GM12864 (cell line): Measurements from ENCODE around the gene NIPAL3.

Experiments
- DNase-seq: peaks from one replicate; pipeline ENCODE4 v3.0.0-alpha.2; 2011; ENCODE audit warnings: low read depth
- H3K4me3 ChIP-seq: 2 replicates; pipeline ENCODE4 v1.5.1; 2011; ENCODE audit warnings: mild to moderate bottlenecking, low read depth, low read length, control low read depth
- TF ChIP-seq, protein P1 (sequence below): IDR thresholded peaks from 2 replicates; pipeline ENCODE4 v1.5.1; 2011; ENCODE audit warnings: low read depth, mild to moderate bottlenecking, moderate library complexity, low read length, control low read depth, inconsistent platforms; ENCODE audit errors: missing control alignments

Gene NIPAL3

GRCh38 chr1:24503059-24503751 lies 87.6 kb downstream of the NIPAL3 start:
- peak overlapping the region; percentile 48 for H3K4me3 ChIP-seq
- DNase-seq: no peak
- TF ChIP-seq, protein P1, sequence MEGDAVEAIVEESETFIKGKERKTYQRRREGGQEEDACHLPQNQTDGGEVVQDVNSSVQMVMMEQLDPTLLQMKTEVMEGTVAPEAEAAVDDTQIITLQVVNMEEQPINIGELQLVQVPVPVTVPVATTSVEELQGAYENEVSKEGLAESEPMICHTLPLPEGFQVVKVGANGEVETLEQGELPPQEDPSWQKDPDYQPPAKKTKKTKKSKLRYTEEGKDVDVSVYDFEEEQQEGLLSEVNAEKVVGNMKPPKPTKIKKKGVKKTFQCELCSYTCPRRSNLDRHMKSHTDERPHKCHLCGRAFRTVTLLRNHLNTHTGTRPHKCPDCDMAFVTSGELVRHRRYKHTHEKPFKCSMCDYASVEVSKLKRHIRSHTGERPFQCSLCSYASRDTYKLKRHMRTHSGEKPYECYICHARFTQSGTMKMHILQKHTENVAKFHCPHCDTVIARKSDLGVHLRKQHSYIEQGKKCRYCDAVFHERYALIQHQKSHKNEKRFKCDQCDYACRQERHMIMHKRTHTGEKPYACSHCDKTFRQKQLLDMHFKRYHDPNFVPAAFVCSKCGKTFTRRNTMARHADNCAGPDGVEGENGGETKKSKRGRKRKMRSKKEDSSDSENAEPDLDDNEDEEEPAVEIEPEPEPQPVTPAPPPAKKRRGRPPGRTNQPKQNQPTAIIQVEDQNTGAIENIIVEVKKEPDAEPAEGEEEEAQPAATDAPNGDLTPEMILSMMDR: no peak

- TF ChIP-seq, protein P1: no peak
- no peak for DNase-seq
- H3K4me3 ChIP-seq: no peak overlapping the region
Observed at GRCh38 chr1:24503870-24504523, 88.4 kb downstream of the NIPAL3 start.

DNA sequence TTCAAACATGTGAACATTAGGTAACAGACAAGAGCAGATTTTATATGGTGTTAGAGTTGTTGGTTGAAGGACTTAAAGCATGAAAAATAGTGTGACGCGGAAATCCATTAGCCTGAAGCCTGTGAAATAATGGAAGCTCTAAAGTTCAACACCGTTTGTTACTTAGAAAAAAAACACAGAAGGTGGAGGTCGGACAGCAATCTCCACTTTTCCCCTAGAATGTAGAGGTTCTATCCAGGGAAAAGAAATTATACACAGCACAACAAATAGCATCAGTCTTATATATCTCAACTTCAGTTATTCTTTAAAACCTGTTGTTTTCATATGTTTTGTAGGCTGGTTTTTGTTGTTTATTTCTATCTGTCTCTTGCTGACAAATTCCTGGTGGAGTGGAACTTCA lies 89.0 kb downstream of the NIPAL3 start:
- TF ChIP-seq, protein P1: no peak
- no peak overlapping the region for H3K4me3 ChIP-seq
- no peak for DNase-seq

- H3K4me3 ChIP-seq: no peak overlapping the region
- DNase-seq: no peak
- TF ChIP-seq, protein P1: no peak
Observed at GRCh38 chr1:24505816-24506215, 90.2 kb downstream of the NIPAL3 start.

DNA sequence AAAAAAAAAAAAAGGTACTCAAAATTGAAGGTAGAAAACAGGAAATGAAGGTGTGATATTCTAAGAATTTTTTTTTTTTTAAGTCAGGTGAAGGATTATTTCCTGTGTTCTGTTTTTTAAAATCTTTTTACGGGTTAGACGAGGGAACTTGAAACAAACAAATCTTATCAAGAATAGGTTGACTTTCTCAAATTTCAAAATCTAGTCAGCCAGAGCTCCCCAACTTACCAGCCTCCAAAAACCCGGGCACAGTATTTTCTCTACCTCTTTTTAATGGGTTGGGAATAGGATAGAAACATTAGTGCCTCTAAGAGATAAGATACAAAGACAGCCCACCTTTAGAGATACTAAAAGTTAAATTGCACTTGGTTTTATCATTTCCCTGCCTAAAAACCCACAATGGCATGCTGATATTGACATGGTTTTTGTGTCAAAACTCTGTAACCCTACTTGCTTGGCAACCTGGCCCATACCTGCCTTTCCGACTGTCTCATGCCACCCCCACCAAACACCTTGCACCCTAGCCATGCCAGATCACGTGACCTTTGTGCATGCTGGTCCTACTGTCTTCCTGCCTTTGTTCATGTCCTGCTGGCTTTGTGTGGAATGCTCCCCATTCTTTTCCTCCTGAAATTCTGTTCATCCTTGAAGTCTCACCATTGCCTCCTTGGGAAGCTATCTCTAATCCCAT lies 91.2 kb downstream of the NIPAL3 start:
- no peak overlapping the region for H3K4me3 ChIP-seq
- TF ChIP-seq, protein P1: no peak
- no peak for DNase-seq

DNA sequence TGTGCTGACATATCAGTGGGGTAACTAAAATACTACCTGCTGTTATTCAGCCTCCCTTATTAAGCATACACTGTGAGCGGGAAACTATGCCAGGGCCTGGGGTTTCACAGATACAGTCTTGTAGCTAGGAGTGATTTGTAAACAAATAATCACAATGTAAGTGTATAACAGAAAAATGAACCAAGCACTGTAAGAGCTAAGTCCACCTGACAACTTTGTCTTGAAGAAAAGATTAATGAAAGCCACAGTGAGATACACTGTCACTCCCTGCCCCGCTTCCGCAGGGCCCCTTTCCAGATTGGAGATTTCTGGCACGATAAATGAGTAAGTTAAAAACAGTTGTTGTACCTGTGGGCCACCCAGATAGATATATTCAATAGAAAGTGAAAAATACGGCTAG lies 91.8 kb downstream of the NIPAL3 start:
- no peak for DNase-seq
- TF ChIP-seq, protein P1: no peak
- H3K4me3 ChIP-seq: no peak overlapping the region
